CD4-positive, alpha-beta T cell (primary cell): ENCODE results near the gene DDX17. TPM values are rescaled to one million over a fixed set of nuclear protein-coding genes. Genes with fewer than 3 reads are reported as not detected.

Experiments
- ATAC-seq: fragments of 200-7000 bp; cut with Tn5 transposase; one replicate; pipeline ENCODE4 v1.10.0; 2022; ENCODE audit warnings: mild to moderate bottlenecking; ENCODE audit not compliant: poor library complexity
- CTCF ChIA-PET: fragments of 350-600 bp; sonication (Branson Sonifier 250); formaldehyde crosslinking; loops from one replicate; lab custom pipeline; 2021; ENCODE audit warnings: antibody characterized with exemption, inconsistent platforms; lab: Charles Lee
- POLR2A ChIA-PET: fragments of 350-600 bp; sonication (Branson Sonifier 250); formaldehyde crosslinking; loops from one replicate; lab custom pipeline; 2021; ENCODE audit warnings: antibody characterized with exemption, inconsistent platforms; lab: Charles Lee
- DNase-seq, 14 experiments: peaks; one replicate each; pipeline ENCODE4 v3.0.0-alpha.2; 2013 to 2020; ENCODE audit warnings: mixed read lengths in 2 of 14
- H3K27ac ChIP-seq, 2 donors: one replicate each; pipeline versions ENCODE4 v1.5.1 to v1.7.0; 2013; ENCODE audit warnings: low read length in 2 of 2, low read depth in 1 of 2, mild to moderate bottlenecking in 1 of 2
- H3K27me3 ChIP-seq, 2 experiments: 1 replicate in 1 of 2; 2 replicates in 1 of 2; pipeline versions ENCODE4 v1.6.1 to v1.7.0; 2013; ENCODE audit warnings: low read length in 2 of 2, control low read depth in 1 of 2, mild to moderate bottlenecking in 1 of 2, moderate library complexity in 1 of 2; ENCODE audit not compliant: insufficient read depth in 2 of 2, control insufficient read depth in 1 of 2
- H3K36me3 ChIP-seq: one replicate; pipeline ENCODE4 v1.6.1; 2013; ENCODE audit warnings: low read length, control low read depth; ENCODE audit not compliant: insufficient read depth
- H3K4me1 ChIP-seq: one replicate; pipeline ENCODE4 v1.6.1; 2013; ENCODE audit warnings: low read length, control low read depth; ENCODE audit not compliant: insufficient read depth
- H3K4me3 ChIP-seq: one replicate; pipeline ENCODE4 v1.5.1; 2013; ENCODE audit warnings: mild to moderate bottlenecking, low read length, moderate library complexity
- H3K9me3 ChIP-seq, 2 experiments: 1 replicate in 1 of 2; 2 replicates in 1 of 2; pipeline versions ENCODE4 v1.6.1 to v1.7.0; 2013; ENCODE audit warnings: low read length in 2 of 2, mild to moderate bottlenecking in 2 of 2, control low read depth in 1 of 2, moderate library complexity in 1 of 2; ENCODE audit not compliant: control insufficient read depth in 1 of 2, insufficient read depth in 1 of 2
- H3K27ac Mint-ChIP-seq: one replicate; pipeline ENCODE4 v1.8.0; 2020; ENCODE audit warnings: mixed read lengths
- H3K27me3 Mint-ChIP-seq: one replicate; pipeline ENCODE4 v1.8.0; 2021; ENCODE audit warnings: mixed read lengths
- H3K36me3 Mint-ChIP-seq: one replicate; pipeline ENCODE4 v1.8.0; 2021; ENCODE audit warnings: low read depth, mixed read lengths
- H3K4me1 Mint-ChIP-seq: one replicate; pipeline ENCODE4 v1.8.0; 2021; ENCODE audit warnings: low read depth, mixed read lengths
- H3K4me3 Mint-ChIP-seq: one replicate; pipeline ENCODE4 v1.8.0; 2020; ENCODE audit warnings: mild to moderate bottlenecking, mixed read lengths
- H3K9me3 Mint-ChIP-seq: one replicate; pipeline ENCODE4 v1.8.0; 2020; ENCODE audit warnings: mixed read lengths
- intact Hi-C, 2 experiments: fragments of 100-400 bp; cut with DNase I in 1 of 2; cut with micrococcal nuclease in 1 of 2; formaldehyde crosslinking; loops; one replicate each; pipeline versions ENCODE4 v1.15.1 to v1.9.0; 2023 to 2025; cut with DNase I, micrococcal nuclease
- total RNA-seq, 174 experiments: library from RNA in 2 of 174; stranded (reverse) in 2 of 174; gene quantifications; one replicate each; pipeline ENCODE4 v1.2.3 and lab custom pipeline; 2021 to 2026
- TF ChIP-seq, protein P1 (sequence below): fragments of 200-600 bp; IDR thresholded peaks from one replicate; pipeline ENCODE4 v1.8.0; 2022; ENCODE audit warnings: antibody characterized with exemption, mild to moderate bottlenecking

Gene DDX17
- total RNA-seq, 2 experiments from 2014 or later = 454 to 462 TPM

DNA sequence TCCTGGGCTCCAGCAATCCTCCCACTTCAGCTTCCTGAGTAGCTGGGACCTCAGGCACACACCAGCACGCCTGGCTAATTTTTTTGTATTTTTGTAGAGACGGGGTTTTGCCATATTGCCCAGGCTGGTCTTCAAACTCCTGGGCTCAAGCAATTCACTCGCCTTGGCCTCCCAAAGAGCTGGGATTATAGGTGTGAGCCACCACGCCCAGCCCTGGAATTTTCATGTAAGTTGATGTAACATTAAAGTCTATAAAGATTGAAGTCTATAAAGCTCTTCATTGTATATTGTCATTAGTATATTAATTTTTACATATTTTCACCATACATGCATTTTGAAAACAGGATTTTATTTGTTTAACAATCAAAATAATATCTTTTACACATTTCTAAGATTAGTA lies 12.5 kb upstream of the DDX17 start:
- no peak overlapping the region for H3K4me3 Mint-ChIP-seq
- no peaks in the 10 kb centered on the region for H3K9me3 ChIP-seq
- no peaks in the 10 kb centered on the region for H3K36me3 Mint-ChIP-seq
- POLR2A ChIA-PET = no interaction called here
- CTCF ChIA-PET = interaction anchor here (0.6 kb wide), 1 partner anchor 508 kb away, joined by 3 read pairs; no protein-coding TSS in a partner anchor
- H3K27ac ChIP-seq = no peak overlapping the region
- no peaks in the 10 kb centered on the region for H3K4me1 ChIP-seq
- H3K27ac Mint-ChIP-seq = no peak overlapping the region
- no peaks in the 10 kb centered on the region for H3K27me3 Mint-ChIP-seq
- DNase-seq (no peak), ATAC-seq (no peak)
- no peaks in the 10 kb centered on the region for H3K4me1 Mint-ChIP-seq
- TF ChIP-seq, protein P1, sequence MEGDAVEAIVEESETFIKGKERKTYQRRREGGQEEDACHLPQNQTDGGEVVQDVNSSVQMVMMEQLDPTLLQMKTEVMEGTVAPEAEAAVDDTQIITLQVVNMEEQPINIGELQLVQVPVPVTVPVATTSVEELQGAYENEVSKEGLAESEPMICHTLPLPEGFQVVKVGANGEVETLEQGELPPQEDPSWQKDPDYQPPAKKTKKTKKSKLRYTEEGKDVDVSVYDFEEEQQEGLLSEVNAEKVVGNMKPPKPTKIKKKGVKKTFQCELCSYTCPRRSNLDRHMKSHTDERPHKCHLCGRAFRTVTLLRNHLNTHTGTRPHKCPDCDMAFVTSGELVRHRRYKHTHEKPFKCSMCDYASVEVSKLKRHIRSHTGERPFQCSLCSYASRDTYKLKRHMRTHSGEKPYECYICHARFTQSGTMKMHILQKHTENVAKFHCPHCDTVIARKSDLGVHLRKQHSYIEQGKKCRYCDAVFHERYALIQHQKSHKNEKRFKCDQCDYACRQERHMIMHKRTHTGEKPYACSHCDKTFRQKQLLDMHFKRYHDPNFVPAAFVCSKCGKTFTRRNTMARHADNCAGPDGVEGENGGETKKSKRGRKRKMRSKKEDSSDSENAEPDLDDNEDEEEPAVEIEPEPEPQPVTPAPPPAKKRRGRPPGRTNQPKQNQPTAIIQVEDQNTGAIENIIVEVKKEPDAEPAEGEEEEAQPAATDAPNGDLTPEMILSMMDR = no peak
- no peak overlapping the region for H3K4me3 ChIP-seq
- H3K36me3 ChIP-seq = no peaks in the 10 kb centered on the region
- H3K9me3 Mint-ChIP-seq = no peaks in the 10 kb centered on the region
- intact Hi-C loops = no loop called here
- no peaks in the 10 kb centered on the region for H3K27me3 ChIP-seq

DNA sequence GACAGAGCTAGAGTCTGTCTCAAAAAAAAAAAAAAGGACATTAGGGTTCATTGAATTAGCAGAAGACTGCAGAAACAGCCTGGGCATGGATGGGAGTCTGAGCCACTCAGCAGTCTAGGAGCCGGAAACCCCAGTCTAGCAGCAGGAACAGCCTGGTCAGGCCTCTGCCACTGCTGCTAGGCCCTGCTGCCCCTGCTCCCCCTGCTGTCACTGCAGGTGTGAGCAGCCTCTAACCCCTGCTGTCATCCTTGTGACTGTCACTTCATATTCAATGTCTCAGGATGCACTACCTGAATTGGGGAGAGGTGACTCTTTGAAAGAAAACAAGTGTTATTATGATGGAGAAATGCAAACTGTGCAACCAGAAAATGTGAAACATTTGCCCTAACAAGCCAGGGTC lies 7.0 kb upstream of the DDX17 start:
- H3K27me3 ChIP-seq = no peaks in the 10 kb centered on the region
- H3K36me3 ChIP-seq = no peaks in the 10 kb centered on the region
- no peaks in the 10 kb centered on the region for H3K9me3 ChIP-seq
- Mint-ChIP-seq H3K4me1 (peaks cover 9% of the 10 kb centered on the region), H3K4me3 (no peak overlapping the region), H3K27me3 (no peaks in the 10 kb centered on the region), H3K9me3 (no peaks in the 10 kb centered on the region), H3K36me3 (no peaks in the 10 kb centered on the region), H3K27ac (no peak overlapping the region)
- DNase-seq = peak in 13 of 14 experiments; percentile 5 to 70 (median 46)
- peak; percentile 99 for ATAC-seq
- no peak overlapping the region for H3K27ac ChIP-seq
- ChIA-PET CTCF (no interaction called here), POLR2A (interaction anchor here (0.7 to 1.9 kb wide), 2 partner anchors 9 to 32 kb away, joined by 3 to 5 read pairs; no protein-coding TSS in a partner anchor)
- intact Hi-C loops = loop anchor here (5.0 kb wide), 1 partner anchor 461 kb away; no protein-coding TSS in a partner anchor
- H3K4me3 ChIP-seq = no peak overlapping the region
- TF ChIP-seq, protein P1 = peak; percentile 38
- H3K4me1 ChIP-seq = peaks cover 3% of the 10 kb centered on the region

DNA sequence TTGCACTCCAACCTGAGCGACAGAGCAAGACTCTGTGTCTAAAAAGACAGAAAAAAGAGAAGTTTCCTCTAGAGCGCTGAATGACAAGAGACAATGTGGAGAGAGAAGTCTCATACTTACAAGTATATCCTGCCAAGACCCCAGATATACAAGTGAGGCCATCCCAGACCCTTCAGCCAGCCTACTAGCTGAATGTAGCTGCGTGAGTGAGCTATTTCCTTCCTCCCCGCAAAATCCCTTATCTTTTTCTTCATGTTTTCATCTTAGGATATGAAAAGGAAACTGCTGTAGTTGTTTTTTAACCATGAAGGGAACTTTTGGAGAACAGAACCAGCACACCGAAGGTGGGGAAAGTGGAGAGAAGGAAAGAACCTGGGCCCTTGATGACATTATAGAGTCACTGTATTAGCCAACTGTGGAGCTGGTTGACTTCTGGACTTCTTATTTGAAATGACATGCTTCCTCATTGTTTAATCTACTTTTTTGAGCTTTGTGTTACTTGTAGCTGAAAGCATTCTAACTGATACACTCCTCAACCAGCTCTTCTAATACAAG lies 4.4 kb upstream of the DDX17 start:
- H3K9me3 Mint-ChIP-seq = peaks cover 2% of the 10 kb centered on the region
- DNase-seq (no peak), ATAC-seq (no peak)
- H3K36me3 Mint-ChIP-seq = peaks cover 9% of the 10 kb centered on the region
- H3K4me1 Mint-ChIP-seq = peaks cover 22% of the 10 kb centered on the region
- Histone ChIP-seq H3K4me3 (no peak overlapping the region), H3K4me1 (peaks cover 17% of the 10 kb centered on the region), H3K27me3 (no peaks in the 10 kb centered on the region), H3K27ac (no peak overlapping the region), H3K36me3 (no peaks in the 10 kb centered on the region), H3K9me3 (no peaks in the 10 kb centered on the region)
- POLR2A ChIA-PET = interaction anchor here (1.5 kb wide), 1 partner anchor 19 kb away, joined by 3 read pairs; no protein-coding TSS in a partner anchor
- TF ChIP-seq, protein P1 = no peak
- H3K27ac Mint-ChIP-seq = no peak overlapping the region
- H3K4me3 Mint-ChIP-seq = no peak overlapping the region
- intact Hi-C loops = loop anchor here (5.0 kb wide), 1 partner anchor 458 kb away; no protein-coding TSS in a partner anchor
- no peaks in the 10 kb centered on the region for H3K27me3 Mint-ChIP-seq
- CTCF ChIA-PET = interaction anchor here (0.9 kb wide), 1 partner anchor 98 kb away, joined by 3 read pairs; no protein-coding TSS in a partner anchor
